Vein endothelial cell (primary cell): Measurements from ENCODE around the gene HHIPL2. TPM values are rescaled to one million over a fixed set of nuclear protein-coding genes. Genes with fewer than 3 reads are reported as not detected.

Experiments
- small RNA-seq: library from RNA; depleted of rRNA; stranded (forward); fragments of <200 nt; gene quantifications from one replicate; pipeline ENCODE3, GENCODE V24; 2012
- total RNA-seq: library from RNA; depleted of rRNA; stranded (reverse); fragments of >200 nt; gene quantifications from 2 replicates; pipeline ENCODE4 v1.2.3, GENCODE V29; 2012

Gene HHIPL2
- total RNA-seq, result not detected in 2 replicates

DNA sequence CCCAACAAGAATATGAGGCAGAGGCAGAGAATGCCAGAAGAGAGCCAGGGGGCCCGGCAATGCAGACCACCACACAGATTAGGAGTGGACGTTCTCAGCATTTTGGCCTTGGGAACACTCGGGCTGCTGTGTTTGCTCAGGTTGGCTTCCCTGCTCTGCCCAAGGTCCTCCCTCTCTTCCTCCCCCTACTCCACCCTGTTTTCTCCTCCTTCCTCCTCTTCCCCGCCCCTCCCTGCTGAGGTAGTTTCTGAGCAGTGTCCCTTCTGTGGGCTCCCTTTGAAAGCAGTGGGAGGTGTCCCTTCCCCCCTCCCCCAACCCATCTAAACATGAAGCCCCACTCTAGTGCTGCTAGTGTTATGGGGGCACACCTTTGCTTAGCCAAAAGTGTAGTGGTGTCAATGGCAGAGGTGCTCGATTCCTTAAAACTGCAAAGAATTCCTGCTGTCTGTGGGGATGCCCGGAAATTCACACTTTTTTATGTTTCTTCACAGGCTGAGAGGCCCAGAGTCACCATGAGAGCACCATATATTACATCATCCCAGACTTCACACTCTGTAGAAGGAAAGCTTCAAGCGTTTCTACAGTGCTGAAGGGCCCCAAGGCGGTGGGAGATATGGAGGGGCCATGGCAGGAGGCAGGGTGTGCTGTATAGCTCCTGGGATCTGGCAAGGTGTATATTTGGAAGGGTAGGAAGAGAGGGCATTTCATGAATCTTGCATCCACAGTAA lies at the start of gene HHIPL2:
HHIPL2 (minus strand) TSS at position 161 of the 728 bp plus-strand sequence; CDS start at position 101, 60 bp downstream.

DNA sequence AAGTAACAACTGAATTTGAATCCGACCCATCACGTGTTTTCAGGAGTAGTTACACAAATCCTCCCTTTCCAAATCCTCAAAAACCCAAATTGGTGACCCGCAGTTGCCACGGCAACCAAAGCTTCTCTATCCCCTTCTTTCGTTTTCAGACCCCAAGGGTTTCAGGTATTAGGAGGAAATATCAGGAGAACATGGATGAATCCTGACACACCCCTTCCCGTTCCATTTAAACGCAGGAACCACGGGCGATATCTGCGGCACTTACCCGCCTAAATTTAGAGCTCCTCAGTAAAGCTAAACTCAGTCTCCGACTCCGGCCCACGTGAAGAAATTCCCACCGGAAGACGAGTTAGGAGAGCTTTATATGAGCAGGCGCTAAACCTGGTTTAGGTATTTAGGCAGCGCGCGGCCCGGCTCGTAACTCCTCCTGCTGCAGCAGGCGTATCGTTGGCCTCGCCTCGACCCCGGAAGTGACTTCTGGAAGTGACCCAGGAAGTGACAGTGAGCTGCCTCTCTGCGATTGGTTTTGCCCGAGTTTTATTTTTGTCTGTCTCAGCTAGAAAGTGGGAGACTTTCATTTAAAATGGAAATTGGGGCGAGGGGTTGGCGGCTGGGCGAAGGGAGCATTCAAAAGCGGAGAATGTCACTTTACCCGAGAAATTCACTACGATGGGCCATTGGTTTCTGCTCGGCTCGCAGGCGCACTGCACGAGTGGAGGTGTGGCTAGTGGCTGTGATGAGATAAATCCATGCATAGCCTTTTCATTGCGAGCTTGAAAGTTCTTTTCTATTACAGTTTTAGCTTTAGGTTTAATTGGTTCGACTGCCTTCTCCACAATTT lies 41.8 kb upstream of the HHIPL2 start, which contains the start of gene TAF1A:
TAF1A (minus strand) TSS at position 472 of the 841 bp plus-strand sequence.

Small RNA genes within 50 kb of the gene (small RNA-seq; reads per million reads assigned to genes)
- not detected for gene RNU6-791P

Other genes starting within 250 kb of the HHIPL2 start
- 4.2 and 4.7 TPM in 2 replicates for gene TAF1A, start 41.8 kb upstream of the HHIPL2 start, total RNA-seq
- 36.0 and 58.5 TPM in 2 replicates for gene MIA3, start 70.0 kb upstream of the HHIPL2 start, total RNA-seq
- gene AIDA, start 164.4 kb upstream of the HHIPL2 start, total RNA-seq, result 42.5 and 50.2 TPM in 2 replicates
- gene BROX, start 164.5 kb upstream of the HHIPL2 start, total RNA-seq, result 44.4 and 59.7 TPM in 2 replicates
- not detected in 2 replicates for gene FAM177B, start 189.1 kb upstream of the HHIPL2 start, total RNA-seq